Cardiac muscle cell (in vitro differentiated cells and primary cell): ENCODE results near the gene IL12B. TPM values are rescaled to one million over a fixed set of nuclear protein-coding genes. Genes with fewer than 3 reads are reported as not detected.
"Not testable (repeated sequence)": the region's sequence is repeated elsewhere in the genome, so short reads cannot be mapped to it uniquely, and the experiment has no call there.

Source experiments
- DNase-seq, 2 donors: peaks; one replicate each; pipeline versions ENCODE4 v3.0.0 to v3.0.0-alpha.2; 2010 to 2017; ENCODE audit warnings: low read depth in 1 of 2, low spot score in 1 of 2
- H3K27ac ChIP-seq: fragments of 200-600 bp; sonication (generic); 2 replicates; pipeline ENCODE4 v1.5.1; 2016
- H3K27me3 ChIP-seq: fragments of 200-600 bp; sonication (generic); 2 replicates; pipeline ENCODE4 v1.6.0; 2016; ENCODE audit warnings: control low read depth
- H3K36me3 ChIP-seq: fragments of 200-600 bp; sonication (generic); 2 replicates; pipeline ENCODE4 v1.5.1; 2016; ENCODE audit warnings: control low read depth
- H3K4me1 ChIP-seq: fragments of 200-600 bp; sonication (generic); 2 replicates; pipeline ENCODE4 v1.8.1; 2017; ENCODE audit warnings: low read depth, mild to moderate bottlenecking, mixed run types
- H3K4me3 ChIP-seq: fragments of 200-600 bp; sonication (generic); 2 replicates; pipeline ENCODE4 v1.5.1; 2016; ENCODE audit warnings: mild to moderate bottlenecking
- H3K9me3 ChIP-seq: fragments of 200-600 bp; sonication (generic); 2 replicates; pipeline ENCODE4 v1.5.1; 2017; ENCODE audit warnings: low read depth, mild to moderate bottlenecking, control low read depth
- polyA plus RNA-seq: library from polyadenylated mRNA; unstranded; fragments of >200 nt; fragmentation: Nextera tagmentation; extraction: Ambion mirVana; gene quantifications from 2 replicates; pipeline ENCODE4 v1.2.1, GENCODE V29; 2016
- total RNA-seq: library from RNA; depleted of rRNA; stranded (reverse); fragments of >200 nt; gene quantifications from 2 replicates; pipeline ENCODE4 v1.2.3, GENCODE V29; 2016
- TF ChIP-seq, protein P1 (sequence below): IDR thresholded peaks from 2 replicates; pipeline ENCODE4 v1.5.1; 2012; ENCODE audit warnings: low read depth, mild to moderate bottlenecking, low read length

IL12B gene
- total and polyA plus RNA-seq, 2 experiments from 2014 or later, result not detected

- H3K9me3 ChIP-seq, result no peaks in the 10 kb centered on the region
- TF ChIP-seq, protein P1, sequence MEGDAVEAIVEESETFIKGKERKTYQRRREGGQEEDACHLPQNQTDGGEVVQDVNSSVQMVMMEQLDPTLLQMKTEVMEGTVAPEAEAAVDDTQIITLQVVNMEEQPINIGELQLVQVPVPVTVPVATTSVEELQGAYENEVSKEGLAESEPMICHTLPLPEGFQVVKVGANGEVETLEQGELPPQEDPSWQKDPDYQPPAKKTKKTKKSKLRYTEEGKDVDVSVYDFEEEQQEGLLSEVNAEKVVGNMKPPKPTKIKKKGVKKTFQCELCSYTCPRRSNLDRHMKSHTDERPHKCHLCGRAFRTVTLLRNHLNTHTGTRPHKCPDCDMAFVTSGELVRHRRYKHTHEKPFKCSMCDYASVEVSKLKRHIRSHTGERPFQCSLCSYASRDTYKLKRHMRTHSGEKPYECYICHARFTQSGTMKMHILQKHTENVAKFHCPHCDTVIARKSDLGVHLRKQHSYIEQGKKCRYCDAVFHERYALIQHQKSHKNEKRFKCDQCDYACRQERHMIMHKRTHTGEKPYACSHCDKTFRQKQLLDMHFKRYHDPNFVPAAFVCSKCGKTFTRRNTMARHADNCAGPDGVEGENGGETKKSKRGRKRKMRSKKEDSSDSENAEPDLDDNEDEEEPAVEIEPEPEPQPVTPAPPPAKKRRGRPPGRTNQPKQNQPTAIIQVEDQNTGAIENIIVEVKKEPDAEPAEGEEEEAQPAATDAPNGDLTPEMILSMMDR, result no peak
- DNase-seq, result no peak
- no peaks in the 10 kb centered on the region for H3K36me3 ChIP-seq
- no peaks in the 10 kb centered on the region for H3K27me3 ChIP-seq
- H3K27ac ChIP-seq, result no peak overlapping the region
- H3K4me1 ChIP-seq, result no peaks in the 10 kb centered on the region
- no peak overlapping the region for H3K4me3 ChIP-seq
Observed at GRCh38 chr5:159353661-159354252, 23.5 kb upstream of the IL12B start.

DNA sequence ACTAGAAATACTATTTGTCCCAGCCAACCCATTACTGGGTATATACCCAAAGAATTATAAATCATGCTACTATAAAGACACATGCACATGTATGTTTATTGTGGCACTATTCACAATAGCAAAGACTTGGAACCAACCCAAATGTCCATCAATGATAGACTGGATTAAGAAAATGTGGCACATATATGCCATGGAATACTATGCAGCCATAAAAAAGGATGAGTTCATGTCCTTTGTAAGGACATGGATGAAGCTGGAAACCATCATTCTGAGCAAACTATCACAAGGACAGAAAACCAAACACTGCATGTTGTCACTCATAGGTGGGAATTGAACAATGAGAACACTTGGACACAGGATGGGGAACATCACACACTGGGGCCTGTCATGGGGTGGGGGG is 20.4 kb upstream of the IL12B start:
- not testable (repeated sequence) for H3K4me1 ChIP-seq, H3K27ac ChIP-seq, DNase-seq, H3K4me3 ChIP-seq, H3K36me3 ChIP-seq, H3K27me3 ChIP-seq, H3K9me3 ChIP-seq

- not testable (repeated sequence) for H3K9me3 ChIP-seq, H3K27ac ChIP-seq, H3K27me3 ChIP-seq, H3K36me3 ChIP-seq, H3K4me3 ChIP-seq, H3K4me1 ChIP-seq, DNase-seq
Observed at GRCh38 chr5:159350216-159350615, 19.9 kb upstream of the IL12B start.

DNA sequence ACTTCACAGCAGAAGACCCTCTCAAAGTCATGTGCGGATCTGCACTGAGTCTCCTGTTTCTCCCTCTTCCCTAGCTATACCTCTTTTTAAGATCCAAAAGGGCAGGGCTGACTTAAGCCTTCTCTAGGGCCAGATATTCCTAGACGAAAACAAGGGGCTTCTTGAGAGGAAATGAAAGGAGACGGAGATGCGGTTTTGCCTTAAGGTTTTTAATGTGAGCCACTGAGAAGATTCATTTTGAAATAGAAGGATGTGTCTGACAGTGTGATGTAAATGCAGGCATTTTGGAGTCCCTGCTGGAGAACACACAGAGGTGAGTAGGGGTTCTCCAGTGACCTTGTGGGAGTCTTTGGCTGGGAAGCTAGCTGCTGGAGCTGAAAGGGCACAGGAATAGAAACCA is 15.6 kb upstream of the IL12B start:
- TF ChIP-seq, protein P1, result no peak
- H3K27ac ChIP-seq, result no peak overlapping the region
- DNase-seq, result no peak

GRCh38 chr5:159345336-159345735 is 15.0 kb upstream of the IL12B start:
- peaks cover 3% of the 10 kb centered on the region for H3K4me1 ChIP-seq
- H3K4me3 ChIP-seq, result no peak overlapping the region
- TF ChIP-seq, protein P1, result no peak
- H3K27ac ChIP-seq, result no peak overlapping the region
- H3K9me3 ChIP-seq, result no peaks in the 10 kb centered on the region
- H3K36me3 ChIP-seq, result no peaks in the 10 kb centered on the region
- no peaks in the 10 kb centered on the region for H3K27me3 ChIP-seq
- no peak for DNase-seq

More for the DNA sequence above, 15.6 kb upstream of the IL12B start:
- Histone ChIP-seq H3K4me1 (peaks cover 3% of the 10 kb centered on the region), H3K4me3 (no peak overlapping the region), H3K9me3 (no peaks in the 10 kb centered on the region), H3K27me3 (no peaks in the 10 kb centered on the region), H3K36me3 (no peaks in the 10 kb centered on the region)

- no peak overlapping the region for H3K4me3 ChIP-seq
- peaks cover 3% of the 10 kb centered on the region for H3K4me1 ChIP-seq
- DNase-seq, result no peak
- H3K27me3 ChIP-seq, result no peaks in the 10 kb centered on the region
- H3K27ac ChIP-seq, result no peak overlapping the region
- no peaks in the 10 kb centered on the region for H3K9me3 ChIP-seq
- no peaks in the 10 kb centered on the region for H3K36me3 ChIP-seq
- TF ChIP-seq, protein P1, result no peak
Observed at GRCh38 chr5:159343295-159344094, 13.2 kb upstream of the IL12B start.
